HL-60/S4 treated with phorbol 12-myristate 13-acetate at 8.2 ng/mL for 4 days and 3 days (cell line): ENCODE data around the gene LAMB4.

Experiments
- in situ Hi-C: fragments of 300-500 bp; cut with MboI; formaldehyde crosslinking; loops from 2 replicates; pipeline ENCODE4 v1.15.0; 2022; ENCODE audit warnings: low sequenced_read_pairs

LAMB4 gene

DNA sequence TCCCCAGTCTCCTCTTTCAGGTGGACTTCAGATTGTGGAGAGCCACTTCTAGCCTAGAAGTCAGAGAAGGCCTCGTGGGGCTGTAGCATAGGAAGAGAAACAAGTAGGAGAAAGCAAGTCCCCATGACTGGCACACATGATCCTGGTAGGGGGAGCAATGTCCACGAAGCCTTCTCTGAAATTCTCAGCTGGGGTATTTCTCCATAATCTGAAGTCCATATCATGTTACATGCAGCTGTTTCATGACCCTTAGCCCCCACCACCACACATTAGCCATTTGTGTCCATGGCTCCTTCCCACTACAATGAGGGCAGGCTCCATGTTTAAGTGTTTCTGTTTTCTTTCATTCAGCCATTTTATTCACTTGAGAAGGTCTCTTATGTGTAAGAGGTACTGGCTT, 43.2 kb downstream of the LAMB4 start:
- in situ Hi-C loops: no loop called here

GRCh38 chr7:108086546-108086945, 43.6 kb downstream of the LAMB4 start:
- in situ Hi-C loops: no loop called here

DNA sequence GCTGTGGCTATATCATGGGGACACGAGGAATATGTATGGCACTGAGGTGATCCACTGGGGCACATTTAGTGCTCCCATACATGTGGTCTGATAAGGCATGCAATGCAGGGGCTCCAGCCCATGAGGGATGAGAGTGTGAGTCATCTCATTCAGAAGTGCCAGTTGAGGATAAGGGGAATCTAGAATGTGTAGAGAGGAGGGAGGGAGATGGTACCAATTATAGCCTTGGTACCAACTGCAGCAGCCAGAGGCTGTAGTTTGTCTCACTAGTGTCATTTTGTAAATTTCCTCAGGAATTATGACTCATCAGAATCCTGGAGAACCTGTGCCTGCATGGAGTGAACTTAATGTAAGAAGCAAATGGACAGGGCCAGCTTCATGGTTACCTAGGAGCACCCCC, 46.2 kb downstream of the LAMB4 start:
- in situ Hi-C loops: no loop called here

GRCh38 chr7:108079648-108080591, 50.2 kb downstream of the LAMB4 start:
- in situ Hi-C loops: no loop called here

DNA sequence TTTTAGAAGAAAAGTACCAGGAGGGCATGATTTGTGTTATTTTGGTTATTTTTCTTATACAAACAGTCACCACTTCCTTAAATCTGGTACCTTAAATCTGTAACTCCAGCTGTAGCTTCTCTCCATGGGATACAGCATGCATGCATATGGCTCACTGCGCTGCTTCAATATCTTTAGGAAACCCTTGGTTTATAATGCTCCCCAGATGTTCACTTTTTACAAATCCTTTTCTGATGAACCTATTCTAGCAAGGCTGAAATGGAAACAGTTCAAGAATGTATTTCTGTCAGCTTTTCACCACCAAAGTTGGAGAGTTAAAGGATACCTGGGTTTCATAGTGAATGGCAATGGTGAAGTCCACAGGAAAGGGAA, 50.9 kb downstream of the LAMB4 start:
- in situ Hi-C loops: no loop called here

GRCh38 chr7:108078691-108079090, 51.5 kb downstream of the LAMB4 start:
- in situ Hi-C loops: no loop called here

- in situ Hi-C loops: no loop called here
Measured at GRCh38 chr7:108078211-108078673, 51.9 kb downstream of the LAMB4 start.

GRCh38 chr7:108077709-108078108, 52.5 kb downstream of the LAMB4 start:
- in situ Hi-C loops: no loop called here

DNA sequence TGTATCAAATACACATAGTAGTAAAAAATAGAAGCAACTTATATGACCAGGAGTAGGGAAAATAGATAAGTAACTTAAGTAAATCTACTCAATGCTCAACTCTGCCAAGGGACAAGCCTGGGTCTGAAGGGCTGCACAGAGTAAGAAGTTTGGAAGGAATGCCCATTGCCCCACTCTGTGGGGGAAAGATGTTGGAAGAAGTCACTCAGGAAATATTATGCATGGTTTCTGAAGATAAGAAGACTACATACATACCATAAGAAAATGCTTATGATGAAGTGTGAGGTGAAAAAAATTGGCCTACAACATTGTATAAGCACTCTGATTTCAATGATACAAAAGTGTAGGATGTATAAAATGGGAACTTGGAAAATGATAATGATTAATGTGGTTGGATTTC, 54.0 kb downstream of the LAMB4 start:
- in situ Hi-C loops: no loop called here

DNA sequence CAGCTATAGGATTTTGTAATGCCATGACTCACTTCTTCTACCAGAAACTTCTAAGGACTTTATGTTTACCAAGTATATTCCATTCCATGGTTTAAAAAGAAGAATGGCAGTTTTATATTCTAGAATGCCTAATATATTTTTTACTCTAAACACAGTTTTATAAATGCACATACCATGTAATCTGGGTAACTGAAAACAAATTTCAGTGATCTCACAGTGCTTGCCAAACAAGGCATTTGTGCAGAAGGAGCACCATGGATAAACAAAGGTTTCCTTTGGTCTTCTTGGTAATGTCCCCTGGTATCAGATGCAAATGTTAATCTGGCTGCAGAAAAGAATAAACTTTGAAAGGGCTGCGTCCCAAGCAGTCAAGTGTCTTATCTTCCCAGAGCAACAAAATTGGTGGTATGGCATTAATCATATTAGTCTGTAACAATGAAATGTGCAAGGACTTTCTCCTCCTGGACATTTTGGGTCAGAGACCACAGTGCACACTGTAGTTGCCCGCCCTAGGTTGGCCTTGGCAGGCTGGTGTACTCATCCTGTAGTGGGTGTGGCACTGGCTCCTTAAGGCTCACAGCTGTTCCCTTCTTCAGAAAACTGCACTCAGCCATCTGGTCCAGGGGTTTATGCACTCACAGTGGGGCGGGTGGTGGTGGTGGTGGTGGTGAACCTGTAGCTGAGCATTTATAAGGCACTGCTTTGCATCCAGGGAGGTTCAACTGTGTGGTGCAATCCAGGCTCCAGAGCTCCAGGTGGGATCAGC, 56.7 kb downstream of the LAMB4 start:
- in situ Hi-C loops: no loop called here

- in situ Hi-C loops: no loop called here
Measured at GRCh38 chr7:108072739-108073138, 57.4 kb downstream of the LAMB4 start.

GRCh38 chr7:108072116-108072515, 58.0 kb downstream of the LAMB4 start:
- in situ Hi-C loops: no loop called here

GRCh38 chr7:108071551-108071950, 58.6 kb downstream of the LAMB4 start:
- in situ Hi-C loops: no loop called here

- in situ Hi-C loops: no loop called here
Measured at GRCh38 chr7:108069646-108070045, 60.5 kb downstream of the LAMB4 start.

DNA sequence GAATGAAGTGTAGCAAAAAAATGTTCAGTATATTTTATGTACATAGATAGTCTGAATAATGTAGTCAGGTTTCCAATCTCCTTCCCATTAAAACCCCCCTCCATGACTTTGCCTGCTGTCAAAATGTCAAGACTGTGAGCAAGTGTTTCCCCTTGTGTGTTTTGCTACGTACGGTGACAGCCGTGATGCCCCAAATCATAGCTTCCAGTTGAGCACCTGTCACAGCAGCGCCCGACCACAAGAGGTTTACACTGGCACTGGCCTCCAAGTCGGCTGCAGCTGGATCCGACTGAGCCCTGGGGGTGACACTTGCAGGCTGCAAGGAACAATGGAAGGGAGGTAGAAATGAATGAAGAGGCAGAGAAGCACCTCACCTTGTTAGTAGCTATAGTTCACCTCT, 62.3 kb downstream of the LAMB4 start:
- in situ Hi-C loops: no loop called here

DNA sequence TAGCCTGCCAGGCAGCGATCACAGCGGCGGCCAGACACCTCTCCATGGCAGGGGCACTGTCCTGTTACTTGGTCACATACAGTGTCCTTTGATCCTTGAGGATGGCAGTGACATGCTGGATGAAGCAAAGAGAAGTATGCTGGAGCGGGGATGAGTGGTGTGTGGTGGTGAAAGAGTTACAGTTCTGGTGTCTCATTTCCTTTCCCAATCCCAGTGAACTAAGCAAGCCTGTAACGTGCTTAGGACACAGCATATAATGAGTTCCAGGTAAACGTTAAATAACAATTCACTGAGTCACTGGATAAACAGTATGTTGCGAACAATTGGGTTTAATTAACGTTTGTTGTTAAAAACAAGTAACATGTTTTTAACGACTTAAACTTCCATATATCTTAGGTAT, 63.7 kb downstream of the LAMB4 start:
- in situ Hi-C loops: no loop called here

GRCh38 chr7:108063520-108063933, 66.6 kb downstream of the LAMB4 start:
- in situ Hi-C loops: no loop called here

DNA sequence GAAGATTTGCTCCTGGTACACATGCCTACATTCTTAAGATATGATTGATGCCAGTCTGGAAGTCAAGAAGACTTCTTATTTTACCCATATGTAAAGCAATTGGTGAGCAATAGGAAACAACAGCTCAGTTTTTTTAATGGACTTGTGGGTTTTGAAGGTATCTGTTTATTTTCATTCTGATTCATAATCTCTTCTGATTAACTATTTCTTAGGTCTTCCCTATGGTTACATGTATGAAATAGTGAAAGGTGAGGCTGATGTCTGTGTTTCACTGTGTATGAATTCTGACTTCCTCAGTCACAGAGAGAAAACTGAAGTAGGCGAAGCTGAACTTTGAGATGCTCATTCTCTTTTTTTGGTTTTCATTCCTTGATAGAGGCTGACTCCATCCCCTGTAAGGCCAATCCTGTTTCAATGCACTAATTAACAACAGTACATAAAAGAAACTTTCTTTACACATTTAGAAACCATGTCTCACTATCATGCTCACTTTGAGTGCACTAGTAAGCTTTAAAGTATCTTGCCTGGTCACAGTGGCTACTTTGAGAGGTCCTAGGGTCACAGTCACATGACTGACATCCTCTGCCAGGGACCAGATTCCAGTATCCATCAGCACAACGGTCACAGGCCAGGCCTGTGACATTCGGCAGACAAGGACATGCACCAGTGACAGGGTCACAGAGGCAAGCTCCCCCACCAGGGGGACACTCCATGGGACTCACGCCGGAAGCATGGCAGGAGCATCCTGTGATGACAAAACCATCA, 67.7 kb downstream of the LAMB4 start:
- in situ Hi-C loops: no loop called here

- in situ Hi-C loops: no loop called here
Measured at GRCh38 chr7:108059526-108059925, 70.6 kb downstream of the LAMB4 start.

DNA sequence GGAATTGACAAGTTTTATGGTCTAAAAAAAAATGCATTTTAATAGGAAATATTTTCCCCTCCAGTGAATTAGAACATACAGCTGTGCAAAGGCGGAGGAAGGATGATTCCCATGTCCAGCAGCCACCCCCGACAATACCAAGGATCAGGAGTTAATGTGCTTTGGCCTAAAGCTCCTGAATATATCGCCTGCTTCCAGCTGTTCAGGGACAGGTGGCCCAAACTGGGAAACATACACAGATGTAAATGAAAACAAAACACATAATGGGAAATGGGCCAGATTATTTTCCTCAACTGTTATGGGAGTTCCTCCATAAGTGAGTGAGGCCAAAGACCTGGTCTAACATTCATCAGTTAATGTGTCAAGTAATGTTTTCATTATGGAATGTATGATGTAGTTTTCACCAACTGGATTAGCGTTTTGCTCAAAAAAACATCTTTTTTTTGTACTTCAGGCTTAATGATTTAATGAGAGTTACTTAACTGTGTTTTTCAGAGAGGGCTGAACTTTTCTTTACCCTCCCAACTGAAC, 72.1 kb downstream of the LAMB4 start:
- in situ Hi-C loops: no loop called here

- in situ Hi-C loops: no loop called here
Measured at GRCh38 chr7:108055611-108056021, 74.5 kb downstream of the LAMB4 start.
